ENCODE results near the gene ERGIC1. TPM values are rescaled to one million over a fixed set of nuclear protein-coding genes. Genes with fewer than 3 reads are reported as not detected.

Gene ERGIC1
- total and polyA plus RNA-seq, 2 of the 8 experiments (the other 6 are each of a cell fraction or from before 2014, with no cell fraction given) = 95.3 to 106 TPM

- Histone ChIP-seq H3K23me2 (ENCODE audit: low read depth, low read length) (no peaks in the 10 kb centered on the region), H3K18ac (ENCODE audit: extremely low read depth, low read length) (no peak overlapping the region), H3K9me3 (ENCODE audit: insufficient read depth in 2 of 2, low read depth in 1 of 2, low read length in 1 of 2) (no peaks in the 10 kb centered on the region), H3K79me2 (ENCODE audit: control insufficient read depth in 1 of 2, insufficient read depth in 2 of 2, low read length in 2 of 2) (no peaks in the 10 kb centered on the region), H3K79me1 (ENCODE audit: low read depth, low read length) (no peaks in the 10 kb centered on the region), H2BK15ac (ENCODE audit: low read length) (no peak overlapping the region), H3K56ac (replicated peaks; ENCODE audit: insufficient read length, low read depth, low read length) (no peak overlapping the region), H3K27me3 (replicated peaks in 1 of 4; ENCODE audit: control insufficient read depth in 3 of 4, extremely low read depth in 1 of 4, insufficient read depth in 3 of 4, low read length in 3 of 4) (no peaks in the 10 kb centered on the region; a peak in 1 of 7 replicates), H3K4me3 (ENCODE audit: extremely low read depth in 1 of 4, insufficient read depth in 2 of 4, low read depth in 3 of 4, low read length in 4 of 4) (no peak overlapping the region), H3K14ac (ENCODE audit: insufficient read length) (no peak overlapping the region), H2BK20ac (ENCODE audit: low read length) (no peak overlapping the region), H3K4me1 (replicated peaks in 1 of 4; ENCODE audit: control insufficient read depth in 3 of 4, insufficient read depth in 4 of 4, low read length in 3 of 4) (peaks cover 0 to 3% (median 0%) of the 10 kb centered on the region in 4 experiments; a peak in 4 of 7 replicates), H4K20me1 (replicated peaks in 1 of 2; ENCODE audit: control insufficient read depth in 1 of 2, insufficient read depth in 2 of 2, low read length in 2 of 2) (no peaks in the 10 kb centered on the region), H4K91ac (replicated peaks; ENCODE audit: insufficient read length, low read length) (no peak overlapping the region), H2BK12ac (ENCODE audit: low read depth, low read length) (no peak overlapping the region), H3K4me2 (ENCODE audit: insufficient read depth in 1 of 2, low read depth in 2 of 2, low read length in 2 of 2) (no peak overlapping the region), H3K9ac (replicated peaks in 1 of 4; ENCODE audit: extremely low read depth in 1 of 4, low read depth in 3 of 4, low read length in 3 of 4) (no peak overlapping the region), H3K27ac (ENCODE audit: low read depth, low read length) (no peak overlapping the region), H3K36me3 (ENCODE audit: control insufficient read depth in 2 of 4, insufficient read depth in 4 of 4, low read length in 3 of 4) (no peaks in the 10 kb centered on the region), H2AK5ac (ENCODE audit: low read depth, low read length) (no peak overlapping the region), H2BK120ac (replicated peaks; ENCODE audit: low read depth, low read length) (no peak overlapping the region), H2AFZ (ENCODE audit: low read length) (no peak overlapping the region), H2BK5ac (ENCODE audit: low read depth, low read length) (no peak overlapping the region), H4K5ac (ENCODE audit: insufficient read length, low read depth, low read length) (no peak overlapping the region), H4K8ac (ENCODE audit: extremely low read depth, insufficient read depth, low read length) (no peak overlapping the region), H3K23ac (ENCODE audit: insufficient read length) (no peak overlapping the region), H3K4ac (replicated peaks; ENCODE audit: insufficient read length, low read depth, low read length) (no peak overlapping the region)
- CTCF ChIA-PET (ENCODE audit: partially characterized antibody) = interaction anchor here (0.6 to 1.1 kb wide), 5 partner anchors 19 to 202 kb away, joined by 3 to 4 read pairs (median 3); no protein-coding TSS in a partner anchor
- no peak for FAIRE-seq
- POLR2A ChIA-PET (ENCODE audit: partially characterized antibody) = interaction anchor here (0.6 to 1.5 kb wide), 4 partner anchors 23 to 165 kb away, joined by 3 to 5 read pairs (median 4); no protein-coding TSS in a partner anchor
- 91% methylated on average over 13 of the region's 13 CpGs; no CpG with 5 or more reads in 1 of the 2 experiments for WGBS, 2 experiments (ENCODE audit: extremely low coverage in 1 of 2, insufficient coverage in 1 of 2, insufficient read length in 1 of 2, insufficient replicate concordance in 2 of 2, low coverage in 1 of 2, low lambda C conversion rate in 2 of 2, missing lambda C conversion rate in 1 of 2)
- DNase-seq (ENCODE audit: low read depth in 1 of 2, low spot score in 2 of 2) = no peak
- TF ChIP-seq CREB1 (IDR thresholded peaks at IDR 0.05) (no peak), SIRT6 (IDR thresholded peaks at IDR 0.05; ENCODE audit: low read length) (no peak), EZH2 (IDR thresholded peaks at IDR 0.05; ENCODE audit: low read depth, low read length, severe bottlenecking) (no peak), SUZ12 (IDR thresholded peaks at IDR 0.05; ENCODE audit: low read length) (no peak), CTCF (IDR thresholded peaks at IDR 0.05; ENCODE audit: control extremely low read depth in 1 of 3, insufficient read depth in 1 of 3, low read depth in 1 of 3, low read length in 3 of 3) (no peak), NRF1 (IDR thresholded peaks at IDR 0.05; ENCODE audit: low read depth, low read length) (no peak), EP300 (IDR thresholded peaks at IDR 0.05; ENCODE audit: borderline replicate concordance in 1 of 2, low read depth in 2 of 2, low read length in 2 of 2) (no peak), E2F6 (IDR thresholded peaks at IDR 0.05) (no peak), POLR2A (IDR thresholded peaks at IDR 0.05; ENCODE audit: control extremely low read depth in 1 of 2, low read depth in 2 of 2, low read length in 2 of 2) (no peak)
Measured at GRCh38 chr5:172792701-172793570, 41.1 kb upstream of the ERGIC1 start.
